Measurements from ENCODE around the gene TRIM40.
"Not testable (repeated sequence)": the region's sequence is repeated elsewhere in the genome, so short reads cannot be mapped to it uniquely, and the experiment has no call there.

The TRIM40 gene

DNA sequence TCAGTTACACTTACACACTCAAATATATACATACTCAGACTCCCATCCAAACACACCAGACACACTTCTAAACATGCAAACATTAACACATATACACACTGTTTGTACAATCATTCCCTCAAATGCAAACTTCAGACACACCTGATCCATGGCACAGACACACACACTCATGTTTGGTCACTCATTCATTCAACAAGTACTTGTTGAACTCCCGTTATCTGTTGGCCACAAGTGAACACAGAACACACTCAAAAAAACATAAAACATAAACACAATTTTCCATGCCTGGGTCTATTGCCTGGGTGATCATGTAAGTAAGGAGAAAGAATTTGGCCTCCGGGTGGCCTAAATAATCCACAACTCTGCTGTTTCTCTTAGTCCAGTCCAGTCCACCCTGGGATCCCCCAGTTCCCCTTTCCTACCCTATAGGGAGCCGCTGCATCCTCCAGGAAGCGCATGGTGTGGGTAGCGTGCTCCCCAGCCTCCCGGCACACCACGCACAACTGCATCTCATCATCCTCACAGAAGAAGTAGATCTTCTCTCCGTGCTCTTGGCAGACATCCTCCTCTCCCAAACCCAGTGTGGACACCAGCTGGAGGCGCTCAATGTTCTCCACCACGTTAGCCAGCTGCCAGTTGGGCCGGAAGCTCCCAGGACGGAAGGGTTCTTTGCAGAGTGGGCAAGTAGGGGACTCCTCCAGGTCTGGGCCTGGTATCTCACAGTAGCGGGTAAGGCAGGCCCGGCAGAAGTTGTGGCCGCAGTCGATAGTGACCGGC lies 24.3 kb downstream of the TRIM40 start:
- no peaks in the 10 kb centered on the region for H3K9me3 ChIP-seq (replicated peaks; ENCODE audit: low read length)
- H3K4me1 ChIP-seq (ENCODE audit: control insufficient read depth, insufficient read depth, low read length): peaks cover 11% of the 10 kb centered on the region
- no peak overlapping the region for H3K4me3 ChIP-seq (ENCODE audit: low read length)
- H3K27me3 ChIP-seq (ENCODE audit: control insufficient read depth, insufficient read depth, low read length): peaks cover 36% of the 10 kb centered on the region
- no peaks in the 10 kb centered on the region for H3K36me3 ChIP-seq (ENCODE audit: insufficient read depth, low read length)
- H3K4me2 ChIP-seq (ENCODE audit: low read length): no peak overlapping the region
- no peak overlapping the region for H3K9ac ChIP-seq (ENCODE audit: low read depth, low read length)

DNA sequence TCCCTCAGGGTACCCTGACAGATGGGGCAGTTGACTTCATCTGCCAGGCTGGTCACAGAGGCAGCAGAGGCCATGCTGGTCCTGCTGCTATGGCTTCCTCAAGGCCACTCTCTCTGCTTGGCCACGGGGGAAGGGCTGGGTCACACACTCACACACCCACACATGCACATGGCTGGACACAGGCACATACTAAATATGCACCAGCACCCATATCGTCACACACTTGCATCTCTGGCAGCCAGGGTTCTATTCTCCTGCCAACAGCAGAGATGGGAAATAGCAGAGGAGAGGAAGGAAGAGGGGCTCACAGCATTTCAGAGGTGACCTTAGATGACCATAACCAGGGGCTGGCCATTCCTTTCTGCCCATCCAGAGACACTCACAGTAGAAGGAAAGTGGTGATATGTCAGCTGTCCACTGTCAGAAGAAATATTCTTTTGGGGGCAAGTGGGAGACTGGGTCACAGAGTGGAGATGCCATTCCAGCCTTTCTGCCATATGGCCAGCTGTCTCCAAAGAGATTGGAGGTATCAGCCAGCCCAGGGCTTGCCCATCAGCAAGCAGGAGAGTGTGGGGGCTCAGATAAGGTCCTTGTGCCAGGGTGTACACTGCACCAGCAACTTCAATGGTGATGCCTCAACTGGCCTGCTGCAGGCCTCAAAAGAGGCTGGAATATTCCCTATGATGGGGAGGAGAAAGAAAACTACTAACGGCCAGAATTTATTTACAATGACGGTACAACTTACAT lies 25.0 kb downstream of the TRIM40 start, which contains the start of gene TRIM10:
TSS of gene TRIM10 (minus strand) at position 427 of the 747 bp plus-strand sequence. CDS start at position 74, 353 bp downstream.
- H3K9ac ChIP-seq (ENCODE audit: low read depth, low read length): no peak within 1 kb of the TSS
- H3K4me3 ChIP-seq (ENCODE audit: low read length): no peak within 1 kb of the TSS
- no peaks in the 10 kb centered on the region for H3K9me3 ChIP-seq (replicated peaks; ENCODE audit: low read length)
- peaks cover 36% of the 10 kb centered on the region for H3K27me3 ChIP-seq (ENCODE audit: control insufficient read depth, insufficient read depth, low read length)
- peaks cover 5% of the 10 kb centered on the region for H3K4me1 ChIP-seq (ENCODE audit: control insufficient read depth, insufficient read depth, low read length)
- H3K4me2 ChIP-seq (ENCODE audit: low read length): no peak within 1 kb of the TSS
- H3K36me3 ChIP-seq (ENCODE audit: insufficient read depth, low read length): no peaks in the 10 kb centered on the region

DNA sequence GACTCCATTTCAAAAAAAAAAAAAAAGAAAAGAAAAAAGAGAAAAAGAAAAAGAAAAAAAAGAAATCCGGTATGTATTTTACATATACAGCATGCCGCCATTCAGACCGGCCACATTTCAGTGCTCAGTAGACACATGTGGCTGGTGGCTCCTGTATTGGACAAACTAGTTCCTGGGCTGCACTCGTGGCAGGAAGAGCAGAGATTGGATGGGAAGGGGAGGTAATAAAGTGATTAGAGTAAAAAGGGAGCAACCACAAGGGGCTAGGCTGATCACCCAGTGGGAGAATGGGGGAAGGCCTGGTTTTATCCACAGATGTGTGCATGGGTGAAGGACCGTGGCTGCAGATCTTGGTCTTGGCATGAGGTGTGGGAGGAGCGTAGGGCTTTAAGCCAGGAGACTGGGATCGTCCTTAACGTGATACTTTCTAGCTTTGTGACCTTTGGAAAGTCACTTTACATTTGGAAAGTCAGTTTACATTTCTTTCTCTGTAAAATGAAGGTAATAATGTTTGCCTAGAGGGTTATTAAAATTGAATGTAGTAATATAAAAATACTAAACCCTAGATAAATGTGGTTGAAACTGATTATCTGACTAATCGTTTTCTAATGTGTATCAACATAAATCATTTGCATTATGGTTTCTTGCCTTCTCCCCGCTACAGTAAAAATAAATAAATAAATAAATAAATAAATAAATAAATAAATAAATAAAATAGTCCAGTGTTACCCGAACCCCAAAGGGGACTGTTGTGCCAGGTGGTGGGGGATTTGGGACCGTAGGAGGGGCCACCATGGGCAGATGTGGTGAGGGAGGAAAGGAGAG lies 26.5 kb downstream of the TRIM40 start:
- Histone ChIP-seq H3K36me3 (ENCODE audit: insufficient read depth, low read length) (no peaks in the 10 kb centered on the region), H3K9me3 (replicated peaks; ENCODE audit: low read length) (no peaks in the 10 kb centered on the region), H3K4me3 (ENCODE audit: low read length) (no peak overlapping the region), H3K4me1 (ENCODE audit: control insufficient read depth, insufficient read depth, low read length) (no peaks in the 10 kb centered on the region), H3K27me3 (ENCODE audit: control insufficient read depth, insufficient read depth, low read length) (peaks cover 46% of the 10 kb centered on the region), H3K9ac (ENCODE audit: low read depth, low read length) (no peak overlapping the region), H3K4me2 (ENCODE audit: low read length) (no peak overlapping the region)

GRCh38 chr6:30163090-30163917 lies 27.4 kb downstream of the TRIM40 start, which contains the start of gene TRIM15:
TSS of gene TRIM15 (plus strand) at chr6:30163546. CDS start at chr6:30163685, 139 bp downstream.
- Histone ChIP-seq H3K27me3 (ENCODE audit: control insufficient read depth, insufficient read depth, low read length) (peaks cover 51% of the 10 kb centered on the region), H3K9me3 (replicated peaks; ENCODE audit: low read length) (no peaks in the 10 kb centered on the region), H3K4me3 (ENCODE audit: low read length) (no peak within 1 kb of the TSS), H3K4me1 (ENCODE audit: control insufficient read depth, insufficient read depth, low read length) (no peaks in the 10 kb centered on the region), H3K4me2 (ENCODE audit: low read length) (no peak within 1 kb of the TSS), H3K9ac (ENCODE audit: low read depth, low read length) (no peak within 1 kb of the TSS), H3K36me3 (ENCODE audit: insufficient read depth, low read length) (no peaks in the 10 kb centered on the region)

DNA sequence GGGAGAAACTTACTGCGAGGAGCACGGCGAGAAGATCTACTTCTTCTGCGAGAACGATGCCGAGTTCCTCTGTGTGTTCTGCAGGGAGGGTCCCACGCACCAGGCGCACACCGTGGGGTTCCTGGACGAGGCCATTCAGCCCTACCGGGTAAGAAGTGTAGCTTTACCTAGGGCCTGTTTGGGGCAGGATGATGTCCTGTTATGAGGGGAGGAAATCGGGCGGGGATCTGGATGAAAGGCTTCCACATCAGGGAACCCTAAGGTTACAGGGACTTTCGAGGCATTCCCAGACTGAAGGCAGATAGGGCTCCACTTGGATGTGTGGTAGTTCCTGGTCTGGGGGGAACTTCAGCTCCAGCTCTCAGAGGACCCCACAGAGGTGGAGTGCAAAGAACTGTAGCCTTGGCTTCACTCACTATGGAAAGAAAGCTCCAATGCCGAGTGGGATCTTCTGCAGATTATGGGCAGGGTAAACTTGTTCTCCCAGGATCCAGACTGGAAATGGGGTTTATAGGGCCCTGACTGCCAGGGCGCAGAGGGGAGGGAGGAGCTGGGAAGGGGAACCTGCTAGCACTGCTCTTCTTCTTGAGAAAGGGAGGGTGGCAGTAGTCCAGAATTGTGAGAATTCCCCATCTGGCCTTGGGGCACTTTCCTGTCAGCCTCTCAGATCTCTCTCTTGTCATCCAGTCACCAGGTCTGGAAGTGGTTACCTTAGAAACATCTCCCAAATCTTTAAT lies 28.1 kb downstream of the TRIM40 start:
- Histone ChIP-seq H3K9me3 (replicated peaks; ENCODE audit: low read length) (no peaks in the 10 kb centered on the region), H3K27me3 (ENCODE audit: control insufficient read depth, insufficient read depth, low read length) (peaks cover 51% of the 10 kb centered on the region), H3K4me2 (ENCODE audit: low read length) (no peak overlapping the region), H3K36me3 (ENCODE audit: insufficient read depth, low read length) (no peaks in the 10 kb centered on the region), H3K4me3 (ENCODE audit: low read length) (no peak overlapping the region), H3K9ac (ENCODE audit: low read depth, low read length) (no peak overlapping the region), H3K4me1 (ENCODE audit: control insufficient read depth, insufficient read depth, low read length) (no peaks in the 10 kb centered on the region)

GRCh38 chr6:30164714-30165113 lies 28.8 kb downstream of the TRIM40 start:
- Histone ChIP-seq H3K4me3 (ENCODE audit: low read length) (no peak overlapping the region), H3K9ac (ENCODE audit: low read depth, low read length) (no peak overlapping the region), H3K4me2 (ENCODE audit: low read length) (no peak overlapping the region), H3K36me3 (ENCODE audit: insufficient read depth, low read length) (no peaks in the 10 kb centered on the region), H3K4me1 (ENCODE audit: control insufficient read depth, insufficient read depth, low read length) (no peaks in the 10 kb centered on the region), H3K9me3 (replicated peaks; ENCODE audit: low read length) (no peaks in the 10 kb centered on the region), H3K27me3 (ENCODE audit: control insufficient read depth, insufficient read depth, low read length) (peaks cover 55% of the 10 kb centered on the region)

GRCh38 chr6:30165238-30165637 lies 29.3 kb downstream of the TRIM40 start:
- not testable (repeated sequence) for H3K9ac ChIP-seq (ENCODE audit: low read depth, low read length); H3K4me2 ChIP-seq (ENCODE audit: low read length); H3K36me3 ChIP-seq (ENCODE audit: insufficient read depth, low read length); H3K9me3 ChIP-seq (replicated peaks; ENCODE audit: low read length); H3K4me3 ChIP-seq (ENCODE audit: low read length); H3K4me1 ChIP-seq (ENCODE audit: control insufficient read depth, insufficient read depth, low read length)
- peaks cover 59% of the 10 kb centered on the region for H3K27me3 ChIP-seq (ENCODE audit: control insufficient read depth, insufficient read depth, low read length)

GRCh38 chr6:30167101-30167500 lies 31.2 kb downstream of the TRIM40 start:
- no peak overlapping the region for H3K9ac ChIP-seq (ENCODE audit: low read depth, low read length)
- H3K36me3 ChIP-seq (ENCODE audit: insufficient read depth, low read length): no peaks in the 10 kb centered on the region
- H3K4me2 ChIP-seq (ENCODE audit: low read length): no peak overlapping the region
- H3K9me3 ChIP-seq (replicated peaks; ENCODE audit: low read length): no peaks in the 10 kb centered on the region
- peaks cover 5% of the 10 kb centered on the region for H3K4me1 ChIP-seq (ENCODE audit: control insufficient read depth, insufficient read depth, low read length)
- H3K4me3 ChIP-seq (ENCODE audit: low read length): no peak overlapping the region
- H3K27me3 ChIP-seq (ENCODE audit: control insufficient read depth, insufficient read depth, low read length): peaks cover 72% of the 10 kb centered on the region

DNA sequence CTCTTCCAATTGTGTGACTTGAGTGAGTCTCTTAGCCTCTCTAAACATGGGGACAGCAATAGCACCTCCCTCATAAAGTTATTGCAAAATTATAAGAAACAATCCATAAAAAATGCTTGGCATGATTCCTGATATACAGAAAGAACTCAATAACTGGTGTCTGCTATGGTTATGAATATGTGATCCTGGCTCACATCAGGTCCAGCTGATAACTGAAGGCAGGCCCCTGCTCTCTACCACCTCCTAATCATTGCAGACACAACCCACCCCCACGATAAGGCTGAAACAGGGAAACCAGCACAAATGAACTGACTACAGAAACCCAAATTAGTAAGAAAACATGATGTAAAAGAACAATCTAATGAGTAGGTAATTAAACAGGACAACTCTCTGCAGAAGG lies 32.8 kb downstream of the TRIM40 start:
- H3K27me3 ChIP-seq (ENCODE audit: control insufficient read depth, insufficient read depth, low read length): peaks cover 76% of the 10 kb centered on the region
- H3K4me3 ChIP-seq (ENCODE audit: low read length): no peak overlapping the region
- H3K9me3 ChIP-seq (replicated peaks; ENCODE audit: low read length): no peaks in the 10 kb centered on the region
- H3K4me1 ChIP-seq (ENCODE audit: control insufficient read depth, insufficient read depth, low read length): peaks cover 5% of the 10 kb centered on the region
- no peak overlapping the region for H3K9ac ChIP-seq (ENCODE audit: low read depth, low read length)
- no peaks in the 10 kb centered on the region for H3K36me3 ChIP-seq (ENCODE audit: insufficient read depth, low read length)
- no peak overlapping the region for H3K4me2 ChIP-seq (ENCODE audit: low read length)

Data from skeletal muscle satellite cell (primary cell).